SU-DHL-6 (cell line): Measurements from ENCODE around the gene WDR44.

Experiments used
- CTCF ChIP-seq: fragments of 200-600 bp; sonication (generic); IDR thresholded peaks from one replicate; pipeline ENCODE4 v1.5.1; 2017; ENCODE audit warnings: antibody characterized with exemption, mild to moderate bottlenecking, low read length, moderate library complexity; ENCODE audit not compliant: insufficient read depth, poor library complexity, severe bottlenecking
- EZH2phosphoT487 ChIP-seq: fragments of 200-600 bp; sonication (generic), shearing (Covaris generic); conservative IDR thresholded peaks from 2 replicates; pipeline ENCODE4 v1.6.1; 2018; ENCODE audit warnings: mild to moderate bottlenecking, antibody characterized with exemption, low read length, moderate library complexity, mixed read lengths

GRCh38 chrX:118468122-118468521 lies 122.2 kb downstream of the WDR44 start:
- TF ChIP-seq CTCF (no peak), EZH2phosphoT487 (no peak)
